ENCODE results near the gene HECTD2.
"Not testable (repeated sequence)": the region's sequence is repeated elsewhere in the genome, so short reads cannot be mapped to it uniquely, and the experiment has no call there.

HECTD2 gene

GRCh38 chr10:91477236-91477635, 67.1 kb downstream of the HECTD2 start:
- no peak for DNase-seq

GRCh38 chr10:91479583-91479982, 69.4 kb downstream of the HECTD2 start:
- DNase-seq = no peak

GRCh38 chr10:91487911-91488582, 77.9 kb downstream of the HECTD2 start:
- no peak for DNase-seq

- no peak for DNase-seq
Observed at GRCh38 chr10:91493313-91493712, 83.2 kb downstream of the HECTD2 start.

GRCh38 chr10:91495402-91495801, 85.3 kb downstream of the HECTD2 start:
- DNase-seq = no peak

- DNase-seq = no peak
Observed at GRCh38 chr10:91496016-91496415, 85.9 kb downstream of the HECTD2 start.

GRCh38 chr10:91511549-91512330, 101.6 kb downstream of the HECTD2 start:
- no peak for DNase-seq

- DNase-seq = no peak
Observed at GRCh38 chr10:91512458-91512857, 102.3 kb downstream of the HECTD2 start.

- no peak for DNase-seq
Observed at GRCh38 chr10:91513598-91514424, 103.7 kb downstream of the HECTD2 start.

GRCh38 chr10:91514787-91515186, 104.6 kb downstream of the HECTD2 start:
- DNase-seq = no peak

GRCh38 chr10:91517394-91517793, 107.2 kb downstream of the HECTD2 start:
- no peak for DNase-seq

- DNase-seq = no peak
Observed at GRCh38 chr10:91519899-91520514, 109.9 kb downstream of the HECTD2 start.

GRCh38 chr10:91520661-91521060, 110.5 kb downstream of the HECTD2 start:
- no peak for DNase-seq

- DNase-seq = no peak
Observed at GRCh38 chr10:91521439-91521838, 111.3 kb downstream of the HECTD2 start.

GRCh38 chr10:91525896-91526712, 116.0 kb downstream of the HECTD2 start:
- no peak for DNase-seq

- no peak for DNase-seq
Observed at GRCh38 chr10:91528080-91528479, 117.9 kb downstream of the HECTD2 start.

- DNase-seq = no peak
Observed at GRCh38 chr10:91528768-91529167, 118.6 kb downstream of the HECTD2 start.

- not testable (repeated sequence) for DNase-seq
Observed at GRCh38 chr10:91534789-91535188, 124.6 kb downstream of the HECTD2 start.

GRCh38 chr10:91536111-91536510, 126.0 kb downstream of the HECTD2 start:
- DNase-seq = no peak

GRCh38 chr10:91536733-91537132, 126.6 kb downstream of the HECTD2 start:
- no peak for DNase-seq

GRCh38 chr10:91537614-91538383, 127.7 kb downstream of the HECTD2 start:
- no peak for DNase-seq
